HG02938 (cell line): ENCODE measurements around the gene MRPL19.

ENCODE experiments used
- ATAC-seq: cut with Tn5 transposase; IDR thresholded peaks from one replicate; pipeline ENCODE4 v1.9.1; 2021; ENCODE audit warnings: mild to moderate bottlenecking, moderate library complexity; ENCODE audit not compliant: unreplicated experiment

Gene MRPL19

GRCh38 chr2:75646583-75647425 is at the start of gene MRPL19:
Gene MRPL19 (plus strand): TSS chr2:75646783. CDS start chr2:75646808, 25 bp downstream.
- peak; percentile 91 for ATAC-seq

DNA sequence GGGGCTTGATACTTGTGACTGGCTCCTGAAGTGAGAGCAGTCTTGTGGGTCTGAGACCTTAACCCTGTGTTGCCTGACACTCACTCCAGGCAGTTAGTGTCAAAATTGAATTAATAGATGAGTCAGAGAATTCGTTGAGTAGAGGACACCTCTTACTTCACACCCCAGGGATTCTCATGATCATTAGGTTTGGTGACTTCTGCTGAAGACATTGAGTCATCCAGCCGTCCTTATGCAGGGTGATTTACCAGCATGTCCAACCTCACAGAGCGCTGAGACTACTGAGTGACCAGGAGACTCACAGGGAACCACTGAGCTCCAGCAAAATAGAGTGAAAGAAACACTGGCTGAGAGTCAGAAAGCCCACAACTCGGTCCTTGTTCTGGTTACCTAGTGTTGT is 49.8 kb upstream of the MRPL19 start:
- no peak for ATAC-seq

GRCh38 chr2:75597949-75598348 is 48.6 kb upstream of the MRPL19 start:
- no peak for ATAC-seq

DNA sequence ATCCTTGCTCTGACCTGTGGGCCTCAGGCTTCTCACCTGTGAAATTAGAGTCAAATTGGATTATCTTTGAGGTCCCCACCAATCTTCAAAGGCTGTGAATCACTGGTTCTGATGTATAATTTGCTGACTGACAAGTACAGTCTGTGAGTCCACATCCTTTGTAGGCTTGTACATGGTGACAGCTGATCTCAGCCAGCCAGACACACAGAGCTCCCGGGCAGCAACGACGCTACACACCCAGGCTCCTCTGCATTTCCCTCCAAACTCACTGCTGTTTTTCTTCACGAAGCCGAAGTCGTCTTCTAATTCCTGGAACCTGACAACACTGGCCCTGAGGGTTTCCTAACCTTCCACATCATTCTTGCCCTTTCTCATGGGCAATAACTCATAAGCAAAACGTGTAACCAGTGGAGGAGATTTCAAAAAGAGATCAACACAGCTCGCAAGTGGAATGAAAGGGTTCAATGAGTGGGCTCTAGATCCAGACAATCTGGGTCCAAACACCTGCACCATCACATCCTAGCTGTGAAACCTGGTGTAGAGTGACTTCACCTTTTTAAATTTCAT is 47.9 kb upstream of the MRPL19 start:
- ATAC-seq, result no peak

GRCh38 chr2:75600461-75601011 is 46.0 kb upstream of the MRPL19 start:
- ATAC-seq, result no peak

- ATAC-seq, result no peak
These were observed 43.8 kb upstream of the MRPL19 start for GRCh38 chr2:75602724-75603342.

- ATAC-seq, result no peak
These were observed 43.1 kb upstream of the MRPL19 start for GRCh38 chr2:75603477-75603876.

DNA sequence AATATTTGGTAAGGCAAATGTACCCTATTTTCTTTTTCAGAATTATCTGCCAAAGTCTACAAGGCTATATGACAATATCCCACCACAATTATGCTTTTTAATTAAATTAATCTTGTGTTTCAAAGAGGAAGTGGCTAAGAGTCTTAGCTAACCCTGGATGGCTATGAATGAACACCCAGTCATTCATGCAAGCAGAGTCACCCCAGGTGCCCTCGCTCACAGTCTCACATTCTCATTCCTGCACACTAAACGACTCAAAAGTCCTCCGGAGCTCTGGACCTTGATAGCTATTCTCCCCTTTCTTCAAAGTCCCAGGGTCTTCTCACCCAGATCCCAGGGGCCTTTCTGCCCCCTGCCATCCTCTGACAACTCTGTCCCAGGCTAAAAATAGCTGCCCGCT is 42.1 kb upstream of the MRPL19 start:
- no peak for ATAC-seq

GRCh38 chr2:75605770-75606529 is 40.6 kb upstream of the MRPL19 start:
- ATAC-seq, result no peak

DNA sequence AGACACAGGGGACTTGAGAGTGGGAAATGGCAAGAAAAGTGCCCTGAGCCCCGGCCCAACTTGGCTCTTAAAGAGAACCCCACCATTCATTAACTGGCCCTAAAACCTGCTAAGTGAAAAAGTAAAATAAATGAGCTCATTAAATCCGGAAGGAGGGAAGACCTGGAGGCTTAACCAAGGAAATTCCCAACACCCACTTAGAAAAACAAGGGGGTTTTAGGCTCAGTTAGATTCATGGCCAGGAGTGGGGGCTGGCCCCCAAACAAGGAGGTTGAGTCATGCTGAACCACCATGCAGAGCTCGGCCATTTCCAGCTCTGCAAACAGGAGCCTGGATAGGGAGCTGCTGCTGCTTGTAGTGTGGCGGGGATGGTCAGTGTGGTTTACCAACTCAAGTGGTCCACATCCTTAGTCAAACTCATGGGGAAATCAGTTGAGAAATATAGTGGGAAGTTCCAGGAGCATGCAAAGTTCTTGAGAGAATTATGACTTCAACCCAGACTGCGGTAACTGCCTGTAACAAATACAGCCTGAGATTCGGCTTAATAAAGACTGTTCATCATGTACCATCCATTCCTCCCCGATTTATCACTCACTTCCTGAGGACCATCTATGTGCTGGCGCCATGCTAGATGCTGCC is 39.7 kb upstream of the MRPL19 start:
- ATAC-seq, result no peak

- no peak for ATAC-seq
These were observed 39.2 kb upstream of the MRPL19 start for GRCh38 chr2:75607400-75607798.

GRCh38 chr2:75607988-75608683 is 38.4 kb upstream of the MRPL19 start:
- no peak for ATAC-seq

GRCh38 chr2:75608684-75609333 is 37.8 kb upstream of the MRPL19 start:
- peak; percentile 74 for ATAC-seq

GRCh38 chr2:75609334-75609689 is 37.3 kb upstream of the MRPL19 start:
- ATAC-seq, result no peak

GRCh38 chr2:75609937-75610508 is 36.6 kb upstream of the MRPL19 start:
- no peak for ATAC-seq

- ATAC-seq, result no peak
These were observed 35.9 kb upstream of the MRPL19 start for GRCh38 chr2:75610671-75611070.

GRCh38 chr2:75612108-75612861 is 34.3 kb upstream of the MRPL19 start:
- ATAC-seq, result no peak

GRCh38 chr2:75612862-75613243 is 33.7 kb upstream of the MRPL19 start:
- no peak for ATAC-seq
